RCC 7860 (cell line): ENCODE results near the gene SERPINB11.
"Not testable (repeated sequence)": the region's sequence is repeated elsewhere in the genome, so short reads cannot be mapped to it uniquely, and the experiment has no call there.

Experiments used
- DNase-seq: peaks from one replicate; pipeline ENCODE4 v3.0.0-alpha.2; 2015; ENCODE audit warnings: low spot score
- FAIRE-seq: peaks from 2 replicates; lab custom pipeline; 2012; peaks lifted over from hg19 to GRCh38; lab: Jason Lieb, UNC

The SERPINB11 gene

DNA sequence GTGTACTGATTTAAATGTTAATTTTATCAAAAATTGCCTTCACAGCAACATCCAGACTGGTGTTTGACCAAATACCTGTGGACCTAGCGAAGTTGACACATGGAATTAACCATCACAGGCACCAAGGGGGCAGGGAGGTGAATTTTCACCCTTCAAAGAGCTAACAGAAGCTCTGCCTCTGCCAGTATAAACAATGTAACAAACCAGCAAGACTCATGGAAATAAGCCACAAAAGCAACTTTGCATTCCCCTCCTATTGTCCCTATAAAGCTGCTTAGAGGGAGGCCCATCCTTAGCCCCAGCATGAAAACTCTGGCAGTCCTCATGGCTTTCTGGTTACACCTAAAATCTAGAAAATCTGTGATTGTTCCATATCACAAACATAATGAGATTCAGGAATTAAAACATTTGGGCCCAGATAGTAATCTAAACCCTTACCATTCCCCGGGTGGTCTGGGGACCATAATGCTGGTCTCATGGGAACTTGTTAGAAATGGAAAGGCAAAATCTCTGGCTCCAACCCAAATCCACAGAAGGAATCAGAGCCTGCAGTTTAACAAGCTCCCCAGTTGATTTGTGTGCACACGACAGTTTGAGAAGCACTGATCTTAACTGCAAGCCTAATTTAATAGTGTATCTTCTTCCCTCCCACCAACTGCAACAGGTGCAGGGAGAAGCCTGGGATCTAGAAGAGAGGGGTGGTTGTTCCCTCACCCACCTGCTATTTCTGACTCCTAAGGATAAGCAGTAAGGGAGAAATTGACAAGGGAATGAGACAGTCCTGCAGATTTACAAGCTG, 23.1 kb downstream of the SERPINB11 start:
- no peak for DNase-seq
- FAIRE-seq, result no peak

DNA sequence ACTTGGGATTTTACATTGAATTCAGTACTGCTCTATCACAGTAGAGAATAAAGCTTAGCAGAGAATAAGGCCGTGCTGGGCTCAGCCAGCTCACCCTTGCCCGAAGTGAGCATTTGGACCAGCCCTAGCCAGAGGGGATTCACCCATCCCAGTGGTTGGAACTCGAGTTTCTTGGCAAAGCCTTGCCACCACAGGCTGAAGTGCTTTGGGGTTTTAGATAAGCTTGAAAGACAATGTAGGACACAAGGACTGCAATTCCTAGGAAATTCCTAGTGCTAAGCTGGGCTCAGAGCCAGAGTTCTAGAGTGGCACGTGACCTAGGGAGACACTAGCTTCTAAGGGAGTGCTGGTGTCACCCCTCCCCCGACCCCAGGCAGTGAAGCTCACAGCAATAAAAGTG, 28.0 kb downstream of the SERPINB11 start:
- FAIRE-seq, result no peak
- no peak for DNase-seq

DNA sequence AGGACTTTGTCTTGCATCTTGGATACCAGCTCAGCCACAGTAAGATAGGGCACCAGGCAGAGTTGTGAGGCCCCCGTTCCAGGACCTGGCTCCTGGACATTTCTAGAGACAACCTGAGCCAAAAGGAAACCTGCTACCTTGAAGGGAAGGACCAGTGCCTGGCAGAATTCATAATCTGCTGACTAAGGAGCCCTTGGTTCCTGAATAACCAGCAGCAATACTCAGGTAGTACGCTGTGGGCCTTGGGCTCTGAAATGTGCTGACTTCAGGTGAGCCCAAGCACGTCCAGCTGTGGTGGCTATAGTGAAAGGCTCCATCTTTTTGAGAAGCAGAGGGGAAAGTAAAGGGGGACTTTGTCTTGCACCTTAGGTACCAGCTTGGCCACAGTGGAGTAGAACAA, 28.5 kb downstream of the SERPINB11 start:
- FAIRE-seq, result no peak
- no peak for DNase-seq

DNA sequence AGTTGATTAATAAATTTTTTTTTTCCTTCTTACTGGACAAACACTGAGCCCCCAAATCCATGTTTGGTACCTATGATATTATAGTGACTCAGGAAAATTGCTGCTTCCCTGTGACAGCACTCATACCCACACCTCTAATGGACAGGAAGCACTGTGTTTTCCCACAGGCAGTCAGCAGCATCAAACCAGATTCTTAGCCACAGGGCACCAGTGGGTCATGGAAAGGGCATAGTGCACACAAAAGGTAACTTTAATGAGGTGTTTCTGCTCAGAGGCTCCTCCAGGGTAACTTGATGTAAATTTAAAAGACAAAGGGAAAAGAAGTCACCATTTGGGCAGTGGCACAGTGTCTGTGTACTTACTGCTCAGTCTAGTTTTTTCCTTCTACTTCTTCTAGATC, 34.1 kb downstream of the SERPINB11 start:
- DNase-seq, result peak; percentile 80
- FAIRE-seq, result peak; percentile 89

DNA sequence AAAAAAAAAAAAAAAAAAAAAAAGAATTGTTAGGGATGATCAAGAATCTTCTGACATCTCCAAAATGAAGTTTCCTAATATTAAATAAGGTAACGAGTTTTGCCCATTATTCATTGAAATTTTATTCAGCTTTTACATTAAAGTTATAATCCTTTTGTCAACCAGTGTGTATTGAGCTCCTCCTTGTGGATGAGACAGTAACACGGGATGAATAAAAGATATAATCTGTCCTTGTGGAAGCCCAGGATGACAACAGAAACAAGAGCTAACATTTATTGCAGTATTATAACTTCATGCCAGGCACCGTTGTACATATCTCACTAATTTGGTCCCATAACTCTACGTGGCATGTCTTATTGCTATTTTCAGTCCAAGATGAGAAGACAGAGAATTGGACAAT, 39.0 kb downstream of the SERPINB11 start:
- DNase-seq (no peak), FAIRE-seq (no peak)

DNA sequence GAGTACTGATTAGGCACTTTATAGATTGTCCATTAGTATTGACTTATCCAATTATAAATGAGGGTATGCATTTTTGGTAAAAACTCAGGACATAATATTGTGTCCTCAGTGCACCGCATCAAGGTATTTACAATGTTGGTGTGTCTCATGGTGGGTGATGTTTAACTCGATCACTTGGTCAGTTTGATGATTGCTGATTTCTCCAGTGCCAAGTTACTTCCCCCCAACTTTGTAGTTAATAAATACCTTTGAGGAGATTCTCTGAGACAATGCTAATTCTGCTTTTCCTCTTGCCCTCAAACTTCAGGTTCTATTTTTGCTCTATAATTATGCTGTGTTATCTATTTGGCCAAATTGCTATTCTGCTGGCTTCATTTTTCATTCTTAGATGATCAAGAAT, 44.2 kb downstream of the SERPINB11 start:
- FAIRE-seq (no peak), DNase-seq (no peak)

DNA sequence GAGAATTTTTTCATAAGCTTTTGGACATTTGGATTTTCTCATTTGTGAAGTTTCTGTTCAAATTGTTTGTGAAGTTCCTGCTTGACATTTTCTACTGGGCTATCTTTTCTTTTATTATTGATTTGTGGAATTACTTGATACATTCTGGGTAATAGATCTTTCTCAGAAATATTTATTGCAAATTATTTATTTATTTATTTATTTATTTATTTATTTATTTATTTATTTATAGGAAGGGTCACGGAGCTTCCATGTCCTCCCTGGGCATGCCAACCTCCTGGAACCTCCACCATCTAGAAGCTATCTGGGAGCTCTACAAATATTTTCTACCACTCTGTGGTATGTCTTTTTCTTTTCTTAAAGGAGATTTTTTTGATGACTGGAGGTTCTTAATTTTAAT, 46.7 kb downstream of the SERPINB11 start:
- no peak for DNase-seq
- FAIRE-seq, result no peak

DNA sequence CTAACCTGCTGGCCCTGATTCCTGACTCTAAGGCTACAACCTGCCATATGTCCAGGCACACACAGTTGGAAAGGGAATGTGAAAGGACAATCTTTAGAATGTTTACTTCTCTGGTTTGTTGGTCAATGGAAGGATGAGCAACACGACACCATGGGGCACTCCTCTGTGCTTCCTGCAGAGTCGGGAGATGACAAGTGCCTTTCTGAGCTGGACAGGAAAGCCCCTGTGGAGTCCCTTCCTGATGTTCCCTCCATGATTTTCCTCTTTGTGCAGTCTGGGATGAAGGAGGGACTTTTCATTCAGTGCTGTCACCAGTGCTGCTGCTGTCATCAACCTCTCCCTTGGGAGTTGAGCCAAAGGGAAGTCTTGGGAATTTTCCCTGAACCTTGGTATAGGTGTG, 49.9 kb downstream of the SERPINB11 start:
- FAIRE-seq, result no peak
- no peak for DNase-seq

DNA sequence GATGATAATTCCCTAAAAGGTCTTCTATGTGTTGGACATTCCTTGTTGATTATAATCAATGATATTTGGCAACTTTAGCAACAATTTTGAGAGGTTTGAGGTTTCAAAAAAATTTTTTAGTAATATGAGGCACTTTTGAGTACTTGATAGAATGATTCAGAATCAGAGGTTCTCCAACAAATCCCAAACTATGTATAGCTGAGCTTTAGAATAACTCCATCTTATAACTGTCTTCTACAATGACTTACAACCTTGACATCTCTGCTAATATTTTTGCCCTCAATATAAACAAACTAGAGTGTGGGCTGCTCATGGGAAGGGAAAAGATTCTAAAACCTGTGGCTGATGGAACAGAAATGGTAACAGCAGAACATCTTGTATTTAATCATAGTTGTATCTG, 50.9 kb downstream of the SERPINB11 start:
- no peak for FAIRE-seq

DNA sequence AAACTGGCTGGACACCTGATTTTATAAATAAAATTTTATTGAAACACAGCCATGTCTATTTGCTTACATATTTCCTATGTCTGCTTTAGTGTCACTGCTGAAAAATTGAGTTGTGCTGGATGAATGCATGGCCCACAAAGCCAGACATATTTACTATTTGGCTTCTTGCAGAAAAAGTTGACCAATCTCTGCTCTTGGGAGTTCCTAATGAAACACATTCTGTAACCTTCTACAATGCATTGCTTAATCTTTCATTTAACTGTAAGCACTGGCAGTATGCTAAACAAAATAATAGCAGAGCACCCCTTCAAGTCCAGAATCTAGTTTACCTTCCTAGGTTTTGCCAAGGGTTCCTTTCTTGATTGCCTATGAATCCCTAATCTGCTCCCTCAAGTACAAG, 54.8 kb downstream of the SERPINB11 start:
- DNase-seq, result no peak
- FAIRE-seq, result no peak

More for the DNA sequence above, 50.9 kb downstream of the SERPINB11 start:
- DNase-seq, result no peak

DNA sequence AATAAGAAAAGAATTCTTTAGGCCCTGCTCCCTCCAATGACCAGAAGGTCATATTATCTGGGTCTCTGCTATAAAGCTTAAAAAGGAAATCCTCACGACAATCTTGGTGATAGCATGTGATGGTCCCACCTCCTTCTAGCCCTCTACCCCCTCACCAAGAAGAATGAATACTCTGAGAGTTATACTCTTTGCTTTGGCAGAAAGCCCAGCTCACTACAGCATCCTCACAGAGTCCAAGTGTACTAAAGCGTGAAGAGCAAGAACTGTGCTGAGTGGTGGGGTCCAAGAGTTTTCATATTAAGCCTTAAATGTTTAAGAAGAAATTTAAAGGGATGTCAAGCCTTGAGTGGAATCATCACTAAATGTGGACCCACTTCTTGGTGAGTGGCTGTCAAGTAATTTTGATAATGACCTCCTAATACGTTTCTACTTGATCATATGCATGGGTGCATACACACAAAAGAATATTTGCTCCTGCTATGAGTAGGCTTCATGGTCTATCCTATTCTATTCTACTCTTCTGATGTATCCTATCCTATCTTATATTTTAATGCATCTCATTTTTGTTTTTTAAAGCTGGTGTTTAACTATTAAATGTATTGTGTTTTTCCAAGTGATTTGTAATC, 56.0 kb downstream of the SERPINB11 start:
- FAIRE-seq, result peak; percentile 83
- DNase-seq, result peak; percentile 64

DNA sequence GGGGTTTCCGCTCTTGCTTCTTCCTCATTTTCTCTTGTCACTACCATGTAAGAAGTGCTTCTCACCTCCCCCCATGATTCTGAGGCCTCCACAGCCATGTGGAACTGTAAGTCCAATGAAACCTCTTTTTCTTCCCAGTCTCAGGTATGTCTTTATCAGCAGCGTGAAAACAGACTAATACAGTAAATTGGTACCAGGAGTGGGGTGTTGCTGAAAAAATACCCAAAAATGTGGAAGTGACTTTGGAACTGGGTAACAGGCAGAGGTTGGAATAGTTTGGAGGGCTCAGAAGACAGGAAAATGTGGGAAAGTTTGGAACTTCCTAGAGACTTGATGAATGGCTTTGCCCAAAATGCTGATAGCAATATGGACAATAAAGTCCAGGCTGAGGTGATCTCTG, 57.0 kb downstream of the SERPINB11 start:
- DNase-seq, FAIRE-seq: not testable (repeated sequence)

DNA sequence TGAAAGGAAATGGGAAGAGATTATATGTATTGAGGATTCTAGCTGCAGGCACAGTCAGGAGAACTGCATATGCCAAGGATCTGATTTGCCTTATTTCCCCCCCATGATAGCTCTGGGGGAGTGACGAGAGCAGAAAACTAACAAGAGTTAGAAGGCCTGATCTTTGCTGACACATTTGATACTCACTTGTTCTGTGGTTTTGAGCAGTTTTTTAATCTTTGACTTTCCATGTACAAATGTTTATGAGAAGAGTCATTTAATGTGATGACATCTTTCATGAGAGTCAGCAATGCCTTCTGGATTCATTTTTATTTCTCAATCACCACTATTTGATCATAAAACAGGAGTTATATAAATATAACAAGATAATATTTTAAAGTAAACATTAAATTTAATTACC, 59.8 kb downstream of the SERPINB11 start:
- FAIRE-seq (peak; percentile 92), DNase-seq (peak; percentile 77)

DNA sequence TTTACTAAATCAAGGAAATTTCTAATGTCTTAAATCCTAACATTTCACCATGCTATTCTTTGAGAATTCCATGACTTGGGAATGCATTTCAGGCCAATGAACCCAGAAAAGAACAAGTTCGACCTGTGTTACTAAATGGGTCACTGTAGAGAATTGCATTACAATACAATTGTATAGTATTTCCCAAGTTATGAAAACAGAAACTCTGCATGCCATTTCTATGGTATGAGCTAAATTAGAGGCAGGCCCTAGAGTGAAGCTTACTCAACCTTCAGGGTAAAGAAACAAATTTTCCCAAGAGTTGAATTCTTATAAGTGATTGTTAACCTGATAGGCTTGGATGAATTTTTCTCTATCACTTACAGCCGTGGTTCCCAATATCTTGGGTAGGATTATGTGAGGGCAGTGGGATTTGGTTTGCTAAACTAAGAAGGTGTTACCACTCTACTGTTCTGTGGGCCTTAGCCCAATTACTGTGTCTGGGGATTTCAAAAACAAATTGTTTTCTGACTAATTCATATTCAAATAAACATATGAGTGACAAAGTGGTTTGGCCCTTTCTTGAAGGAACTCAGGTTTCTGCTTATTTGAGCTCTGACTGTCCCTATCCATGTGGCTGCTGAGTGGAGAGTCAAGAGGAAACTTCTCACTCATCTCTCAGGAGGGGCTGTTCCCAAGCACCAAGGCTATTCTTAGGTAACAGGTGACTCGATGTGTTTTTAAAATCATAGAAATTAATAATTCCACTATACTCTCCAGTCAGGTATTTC, 61.3 kb downstream of the SERPINB11 start:
- FAIRE-seq (no peak), DNase-seq (no peak)

DNA sequence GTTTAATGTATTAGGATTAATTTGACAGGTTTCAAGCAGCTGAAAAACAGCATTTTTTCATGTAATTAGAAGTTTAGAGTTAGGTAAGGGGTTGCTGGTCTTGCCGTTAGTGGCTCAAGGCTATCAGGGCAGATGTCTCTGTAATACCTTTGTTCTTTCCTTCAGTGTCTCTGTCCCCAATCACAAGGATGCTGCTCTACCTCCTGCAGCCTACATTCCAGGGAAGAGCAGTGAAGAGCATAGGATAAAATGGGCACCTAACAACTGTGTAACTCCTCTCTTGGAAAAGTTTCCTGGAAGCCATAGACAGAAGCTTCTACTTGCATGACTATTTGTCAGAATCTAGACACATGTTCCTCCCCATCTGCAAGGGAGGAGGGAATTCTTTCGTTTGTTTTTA, 63.1 kb downstream of the SERPINB11 start:
- FAIRE-seq, result no peak
- no peak for DNase-seq
